CD4-positive, CD25-positive, alpha-beta regulatory T cell (primary cell): ENCODE data around the gene NLRP5. TPM values are rescaled to one million over a fixed set of nuclear protein-coding genes. Genes with fewer than 3 reads are reported as not detected.
"Not testable (repeated sequence)": the region's sequence is repeated elsewhere in the genome, so short reads cannot be mapped to it uniquely, and the experiment has no call there.

Experiments used
- ATAC-seq, 2 donors: fragments of 150-1000 bp; cut with Tn5 transposase; one replicate each; pipeline ENCODE4 v1.10.0; 2021; ENCODE audit warnings: low read depth in 2 of 2, moderate number of reproducible peaks in 2 of 2, moderate library complexity in 1 of 2
- DNase-seq, 3 donors: peaks; one replicate each; pipeline versions ENCODE4 v3.0.0 to v3.0.0-alpha.2; 2012 to 2022; ENCODE audit warnings: mixed read lengths in 1 of 3
- H3K27ac ChIP-seq: one replicate; pipeline ENCODE4 v1.7.0; 2013; ENCODE audit warnings: mild to moderate bottlenecking, low read length; ENCODE audit not compliant: insufficient read depth, poor library complexity, severe bottlenecking
- H3K27me3 ChIP-seq: one replicate; pipeline ENCODE4 v1.7.0; 2013; ENCODE audit warnings: low read length; ENCODE audit not compliant: control insufficient read depth, insufficient read depth
- H3K36me3 ChIP-seq: one replicate; pipeline ENCODE4 v1.7.0; 2013; ENCODE audit warnings: mild to moderate bottlenecking, low read length, moderate library complexity; ENCODE audit not compliant: control insufficient read depth, insufficient read depth
- H3K4me1 ChIP-seq: 2 replicates; pipeline ENCODE4 v1.7.0; 2013; ENCODE audit warnings: mild to moderate bottlenecking, low read length; ENCODE audit not compliant: insufficient read depth, control insufficient read depth, poor library complexity, severe bottlenecking
- H3K4me3 ChIP-seq: one replicate; pipeline ENCODE4 v1.7.0; 2013; ENCODE audit warnings: low read depth, mild to moderate bottlenecking, low read length, moderate library complexity
- H3K9me3 ChIP-seq, 2 experiments: 1 replicate in 1 of 2; 2 replicates in 1 of 2; pipeline ENCODE4 v1.7.0; 2013; ENCODE audit warnings: low read length in 2 of 2, mild to moderate bottlenecking in 1 of 2, moderate library complexity in 1 of 2; ENCODE audit not compliant: control insufficient read depth in 2 of 2
- H3K27ac Mint-ChIP-seq, 3 donors: one replicate each; pipeline ENCODE4 v1.8.0; 2020 to 2022; ENCODE audit warnings: mild to moderate bottlenecking in 3 of 3, mixed read lengths in 3 of 3, moderate library complexity in 2 of 3
- H3K27me3 Mint-ChIP-seq: one replicate; pipeline ENCODE4 v1.8.0; 2022; ENCODE audit warnings: mild to moderate bottlenecking, mixed read lengths
- H3K36me3 Mint-ChIP-seq: one replicate; pipeline ENCODE4 v1.8.0; 2020; ENCODE audit warnings: mixed read lengths
- H3K4me1 Mint-ChIP-seq, 4 donors: one replicate each; pipeline ENCODE4 v1.8.0; 2020 to 2022; ENCODE audit warnings: mixed read lengths in 4 of 4, mild to moderate bottlenecking in 1 of 4
- H3K4me3 Mint-ChIP-seq, 4 donors: one replicate each; pipeline ENCODE4 v1.8.0; 2020 to 2022; ENCODE audit warnings: mild to moderate bottlenecking in 4 of 4, mixed read lengths in 4 of 4, moderate library complexity in 3 of 4
- H3K9me3 Mint-ChIP-seq, 7 donors: one replicate each; pipeline ENCODE4 v1.8.0; 2020 to 2022; ENCODE audit warnings: mixed read lengths in 7 of 7, mild to moderate bottlenecking in 3 of 7, moderate library complexity in 2 of 7
- polyA plus RNA-seq, 4 donors: library from polyadenylated mRNA; unstranded; fragments of 300-500 nt; fragmentation: Illumina TruSeq; gene quantifications; one replicate each; pipeline ENCODE4 v1.2.3, GENCODE V29; 2021
- total RNA-seq: library from RNA; stranded (reverse); gene quantifications from one replicate; pipeline ENCODE4 v1.2.3, GENCODE V29; 2022

NLRP5 gene
- total and polyA plus RNA-seq, 5 donors from 2014 or later, result not detected

DNA sequence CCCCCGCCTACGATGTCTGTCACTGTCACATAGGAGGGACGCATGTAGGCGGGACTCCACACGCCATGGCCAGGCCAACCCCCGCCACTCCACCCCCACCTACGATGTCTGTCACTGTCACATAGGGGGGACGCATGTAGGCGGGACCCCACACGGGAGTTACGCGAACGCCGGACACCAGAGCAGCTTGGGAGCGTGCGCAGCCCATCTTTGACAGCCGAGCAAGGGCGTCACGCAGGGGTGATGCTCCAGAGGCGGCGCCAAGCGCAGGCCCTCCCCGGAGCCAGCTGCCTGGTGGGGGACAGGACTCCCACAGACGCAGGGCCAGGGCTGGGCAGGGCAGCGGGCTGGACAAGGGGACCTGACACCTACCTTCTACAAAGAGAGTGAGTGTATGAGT, 114.5 kb downstream of the NLRP5 start:
- DNase-seq, result no peak
- H3K27me3 Mint-ChIP-seq, result no peaks in the 10 kb centered on the region
- H3K4me3 Mint-ChIP-seq, result no peak overlapping the region

DNA sequence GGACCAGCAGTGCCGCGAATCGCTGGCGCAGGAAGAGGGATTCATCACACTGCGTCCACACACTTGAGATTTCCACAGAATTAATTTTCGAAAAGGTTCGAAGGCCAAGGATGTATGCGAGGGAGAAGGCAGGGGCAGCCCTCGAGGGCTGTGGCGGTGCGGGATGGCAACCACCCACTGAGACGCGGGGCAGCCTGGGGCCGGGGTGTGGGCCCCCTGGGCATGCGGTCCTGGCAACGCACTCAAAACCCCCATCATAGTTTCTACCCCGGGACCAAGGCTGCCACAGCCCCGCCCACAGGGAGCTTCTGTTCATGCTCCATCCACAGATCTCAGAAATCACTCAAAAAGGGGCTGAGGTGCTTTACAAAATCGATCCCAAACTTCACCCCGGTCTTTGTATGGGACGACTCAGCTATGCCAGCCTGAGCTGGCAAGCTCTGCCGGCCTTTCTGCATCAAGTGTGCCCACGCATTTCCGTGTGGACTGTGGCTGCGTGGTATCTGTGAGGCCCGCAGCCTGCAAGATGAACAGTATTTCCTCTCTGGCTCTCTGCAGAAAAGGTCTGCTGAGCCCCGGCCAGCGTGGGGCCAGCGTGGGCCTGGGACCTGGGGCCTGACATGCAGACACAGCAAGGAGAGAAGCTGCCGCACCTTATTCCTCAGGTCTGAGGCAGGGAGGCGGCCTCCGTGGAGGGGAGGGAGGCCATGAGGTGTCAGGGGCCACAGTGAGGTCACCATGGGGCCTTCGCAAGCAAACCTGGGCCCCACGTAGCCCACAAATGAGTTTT, 115.4 kb downstream of the NLRP5 start:
- Histone ChIP-seq H3K4me1 (no peaks in the 10 kb centered on the region), H3K27ac (no peak overlapping the region), H3K36me3 (peaks cover 18% of the 10 kb centered on the region), H3K4me3 (no peak overlapping the region), H3K9me3 (no peaks in the 10 kb centered on the region), H3K27me3 (no peaks in the 10 kb centered on the region)
- H3K36me3 Mint-ChIP-seq, result peaks cover 16% of the 10 kb centered on the region
- H3K4me1 Mint-ChIP-seq, result peaks cover 0 to 26% (median 9%) of the 10 kb centered on the region in 4 donors
- no peak overlapping the region for H3K4me3 Mint-ChIP-seq
- H3K27me3 Mint-ChIP-seq, result no peaks in the 10 kb centered on the region
- ATAC-seq (no peak), DNase-seq (no peak)
- H3K9me3 Mint-ChIP-seq, result peaks cover 0 to 2% (median 0%) of the 10 kb centered on the region in 7 donors
- H3K27ac Mint-ChIP-seq, result no peak overlapping the region

More for the DNA sequence above, 114.5 kb downstream of the NLRP5 start:
- H3K4me1 ChIP-seq, result no peaks in the 10 kb centered on the region
- H3K4me3 ChIP-seq, result no peak overlapping the region
- Mint-ChIP-seq H3K27ac (no peak overlapping the region), H3K36me3 (peaks cover 13% of the 10 kb centered on the region), H3K9me3 (peaks cover 0 to under 1% (median 0%) of the 10 kb centered on the region in 7 donors), H3K4me1 (peaks cover 0 to 18% (median 5%) of the 10 kb centered on the region in 4 donors)
- no peaks in the 10 kb centered on the region for H3K27me3 ChIP-seq
- ATAC-seq, result no peak
- H3K27ac ChIP-seq, result no peak overlapping the region
- peaks cover 18% of the 10 kb centered on the region for H3K36me3 ChIP-seq
- no peaks in the 10 kb centered on the region for H3K9me3 ChIP-seq

DNA sequence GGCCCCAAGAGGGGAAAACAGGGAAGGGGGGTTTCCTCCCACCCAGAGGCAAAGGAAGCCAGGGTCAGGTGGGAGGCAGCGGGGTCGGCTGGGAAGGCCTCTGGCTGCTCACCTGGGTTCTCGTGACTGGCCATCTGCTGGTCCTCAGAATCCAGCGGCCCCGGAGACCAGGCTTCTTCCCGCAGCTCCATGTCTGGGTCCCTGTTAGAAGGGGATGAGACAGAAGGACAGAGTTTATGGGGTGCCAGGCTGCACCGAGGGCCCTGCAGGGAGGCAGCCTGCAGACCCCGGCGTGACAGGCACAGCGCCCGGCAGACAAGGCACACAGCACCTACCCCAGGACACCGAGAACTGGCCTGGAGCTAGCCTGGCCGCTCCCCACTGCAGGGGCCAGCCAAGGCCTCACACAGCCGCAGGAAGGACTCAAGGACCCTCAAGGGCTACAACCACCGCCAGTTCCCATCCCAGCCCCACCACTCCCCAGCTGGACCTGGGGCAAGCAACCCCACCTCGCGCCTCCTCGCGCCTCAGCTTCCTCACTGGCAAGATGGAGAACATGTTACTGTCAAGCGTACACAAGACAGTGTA, 116.5 kb downstream of the NLRP5 start:
- DNase-seq (no peak), ATAC-seq (no peak)
- peaks cover 16% of the 10 kb centered on the region for H3K36me3 Mint-ChIP-seq
- no peaks in the 10 kb centered on the region for H3K27me3 ChIP-seq
- no peak overlapping the region for H3K4me3 Mint-ChIP-seq
- H3K4me1 ChIP-seq, result no peaks in the 10 kb centered on the region
- no peaks in the 10 kb centered on the region for H3K9me3 ChIP-seq
- H3K4me3 ChIP-seq, result no peak overlapping the region
- H3K27ac Mint-ChIP-seq, result peak overlapping the region in 1 of 3 donors; percentile 87
- H3K4me1 Mint-ChIP-seq, result peaks cover 0 to 33% (median 12%) of the 10 kb centered on the region in 4 donors
- peaks cover 0 to 2% (median 0%) of the 10 kb centered on the region in 7 donors for H3K9me3 Mint-ChIP-seq
- H3K27ac ChIP-seq, result no peak overlapping the region
- H3K36me3 ChIP-seq, result peaks cover 15% of the 10 kb centered on the region
- H3K27me3 Mint-ChIP-seq, result no peaks in the 10 kb centered on the region

- H3K9me3 ChIP-seq, result no peaks in the 10 kb centered on the region
- ATAC-seq (no peak), DNase-seq (no peak)
- H3K4me3 ChIP-seq, result no peak overlapping the region
- H3K36me3 ChIP-seq, result peaks cover 9% of the 10 kb centered on the region
- Mint-ChIP-seq H3K27me3 (no peaks in the 10 kb centered on the region), H3K4me1 (peaks cover 0 to 40% (median 12%) of the 10 kb centered on the region in 4 donors), H3K27ac (no peak overlapping the region), H3K9me3 (peaks cover 0 to 2% (median 0%) of the 10 kb centered on the region in 7 donors), H3K36me3 (peaks cover 16% of the 10 kb centered on the region), H3K4me3 (no peak overlapping the region)
- no peak overlapping the region for H3K27ac ChIP-seq
- no peaks in the 10 kb centered on the region for H3K4me1 ChIP-seq
- no peaks in the 10 kb centered on the region for H3K27me3 ChIP-seq
These were observed 117.8 kb downstream of the NLRP5 start for GRCh38 chr19:56104423-56104822.

DNA sequence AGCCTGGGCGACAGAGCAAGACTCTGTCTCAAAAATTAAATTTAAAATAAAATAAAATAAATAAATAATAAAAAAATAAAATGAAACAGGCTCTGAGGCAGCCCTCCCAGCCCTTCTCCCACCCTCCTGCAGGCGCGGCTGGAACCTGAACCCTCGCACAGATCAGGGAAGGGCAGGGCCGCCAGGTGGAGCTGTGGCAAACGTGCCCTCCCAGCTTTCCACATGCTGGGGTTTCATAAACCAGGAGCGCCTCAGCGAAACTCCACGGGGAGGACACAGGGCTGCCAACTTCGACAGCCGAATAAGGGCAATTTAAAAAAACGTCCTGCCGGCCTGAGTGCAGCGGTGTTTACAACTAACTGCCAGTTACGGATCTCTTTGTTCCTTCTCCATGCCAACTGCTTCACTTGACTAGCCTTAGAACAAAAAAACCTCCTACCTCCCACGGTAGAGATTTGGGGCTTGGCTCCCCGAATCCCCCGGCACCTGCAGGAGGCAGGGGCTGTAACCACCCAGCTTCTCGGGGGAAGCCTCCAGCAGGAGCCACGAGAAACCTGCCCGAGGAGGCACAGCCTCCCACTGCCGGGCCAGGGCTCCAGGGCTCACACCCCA, 118.6 kb downstream of the NLRP5 start:
- Histone ChIP-seq H3K4me3 (no peak overlapping the region), H3K4me1 (no peaks in the 10 kb centered on the region), H3K27ac (no peak overlapping the region), H3K36me3 (peaks cover 9% of the 10 kb centered on the region), H3K27me3 (no peaks in the 10 kb centered on the region), H3K9me3 (no peaks in the 10 kb centered on the region)
- DNase-seq, result peak; percentile 21 to 46 (median 25)
- peaks cover 0 to 2% (median 0%) of the 10 kb centered on the region in 7 donors for H3K9me3 Mint-ChIP-seq
- peak overlapping the region in 2 of 3 donors; percentile 67 for H3K27ac Mint-ChIP-seq
- H3K4me1 Mint-ChIP-seq, result peaks cover 0 to 44% (median 14%) of the 10 kb centered on the region in 4 donors
- H3K4me3 Mint-ChIP-seq, result peak overlapping the region in 1 of 4 donors; percentile 13
- peaks cover 16% of the 10 kb centered on the region for H3K36me3 Mint-ChIP-seq
- no peaks in the 10 kb centered on the region for H3K27me3 Mint-ChIP-seq
- peak; percentile 39 to 53 for ATAC-seq

DNA sequence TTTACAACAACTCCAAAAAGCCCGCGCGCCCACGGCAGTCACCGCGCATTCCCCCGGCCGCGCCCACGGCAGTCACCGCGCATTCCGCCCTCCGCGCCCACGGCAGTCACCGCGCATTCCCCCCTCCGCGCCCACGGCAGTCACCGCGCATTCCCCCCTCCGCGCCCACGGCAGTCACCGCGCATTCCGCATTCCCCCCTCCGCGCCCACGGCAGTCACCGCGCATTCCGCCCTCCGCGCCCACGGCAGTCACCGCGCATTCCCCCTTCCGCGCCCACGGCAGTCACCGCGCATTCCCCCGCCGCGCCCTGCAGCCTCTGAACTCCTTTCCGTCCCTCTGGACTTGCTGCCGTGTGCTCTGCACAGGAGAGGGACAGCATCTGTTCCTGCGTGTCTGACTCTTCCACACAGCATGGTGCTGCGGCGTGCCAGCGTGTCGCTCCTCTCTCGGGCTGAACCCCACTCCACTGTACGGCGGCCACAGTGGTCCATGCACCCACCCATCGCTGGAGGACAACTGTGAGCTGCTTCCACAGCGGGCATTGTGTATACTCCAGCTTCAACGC, 119.3 kb downstream of the NLRP5 start:
- Mint-ChIP-seq H3K36me3 (peaks cover 16% of the 10 kb centered on the region), H3K4me1 (peaks cover 0 to 47% (median 15%) of the 10 kb centered on the region in 4 donors), H3K27ac (peak overlapping the region in 2 of 3 donors; percentile 67)
- not testable (repeated sequence) for H3K4me1 ChIP-seq, ATAC-seq, H3K9me3 ChIP-seq, DNase-seq, H3K9me3 Mint-ChIP-seq, H3K4me3 ChIP-seq, H3K27me3 ChIP-seq, H3K36me3 ChIP-seq, H3K27me3 Mint-ChIP-seq, H3K4me3 Mint-ChIP-seq, H3K27ac ChIP-seq

GRCh38 chr19:56106397-56106849, 119.8 kb downstream of the NLRP5 start:
- Histone ChIP-seq H3K4me3 (no peak overlapping the region), H3K4me1 (peaks cover 3% of the 10 kb centered on the region), H3K27me3 (no peaks in the 10 kb centered on the region), H3K27ac (no peak overlapping the region), H3K36me3 (peaks cover 6% of the 10 kb centered on the region), H3K9me3 (no peaks in the 10 kb centered on the region)
- Mint-ChIP-seq H3K9me3 (peaks cover 0 to 2% (median 0%) of the 10 kb centered on the region in 7 donors), H3K4me1 (peaks cover 0 to 49% (median 15%) of the 10 kb centered on the region in 4 donors), H3K4me3 (peak overlapping the region in 1 of 4 donors; percentile 16), H3K27ac (no peak overlapping the region), H3K36me3 (peaks cover 10% of the 10 kb centered on the region), H3K27me3 (no peaks in the 10 kb centered on the region)
- DNase-seq (no peak), ATAC-seq (no peak)
